Panc1 (cell line): Measurements from ENCODE around the gene OR13C2.

Experiments used
- CTCF ChIP-seq: fragments of 450-650 bp; IDR thresholded peaks from 2 replicates; pipeline ENCODE4 v1.5.1; 2017; ENCODE audit warnings: mild to moderate bottlenecking
- POLR2AphosphoS5 ChIP-seq: IDR thresholded peaks from 2 replicates; pipeline ENCODE4 v1.6.1; 2012; ENCODE audit warnings: mild to moderate bottlenecking, low read depth, low read length, moderate library complexity
- SIN3A ChIP-seq: IDR thresholded peaks from 2 replicates; pipeline ENCODE4 v1.6.1; 2012; ENCODE audit warnings: low read depth, mild to moderate bottlenecking, low read length, moderate library complexity, borderline replicate concordance; ENCODE audit not compliant: insufficient read depth
- TCF7L2 ChIP-seq: IDR thresholded peaks from 2 replicates; pipeline ENCODE4 v1.6.1; 2011; ENCODE audit warnings: mild to moderate bottlenecking, low read depth, low read length, inconsistent platforms
- TF ChIP-seq, protein P1 (sequence below), 2 experiments: IDR thresholded peaks; 2 replicates each; pipeline ENCODE4 v1.6.1; 2011 to 2012; ENCODE audit warnings: low read depth in 2 of 2, control low read depth in 1 of 2, low read length in 1 of 2, mild to moderate bottlenecking in 1 of 2, moderate library complexity in 1 of 2; ENCODE audit not compliant: insufficient read depth in 1 of 2

- TF ChIP-seq CTCF, result no peak
- TF ChIP-seq TCF7L2, result no peak
- TF ChIP-seq POLR2AphosphoS5, result no peak
- TF ChIP-seq, protein P1, sequence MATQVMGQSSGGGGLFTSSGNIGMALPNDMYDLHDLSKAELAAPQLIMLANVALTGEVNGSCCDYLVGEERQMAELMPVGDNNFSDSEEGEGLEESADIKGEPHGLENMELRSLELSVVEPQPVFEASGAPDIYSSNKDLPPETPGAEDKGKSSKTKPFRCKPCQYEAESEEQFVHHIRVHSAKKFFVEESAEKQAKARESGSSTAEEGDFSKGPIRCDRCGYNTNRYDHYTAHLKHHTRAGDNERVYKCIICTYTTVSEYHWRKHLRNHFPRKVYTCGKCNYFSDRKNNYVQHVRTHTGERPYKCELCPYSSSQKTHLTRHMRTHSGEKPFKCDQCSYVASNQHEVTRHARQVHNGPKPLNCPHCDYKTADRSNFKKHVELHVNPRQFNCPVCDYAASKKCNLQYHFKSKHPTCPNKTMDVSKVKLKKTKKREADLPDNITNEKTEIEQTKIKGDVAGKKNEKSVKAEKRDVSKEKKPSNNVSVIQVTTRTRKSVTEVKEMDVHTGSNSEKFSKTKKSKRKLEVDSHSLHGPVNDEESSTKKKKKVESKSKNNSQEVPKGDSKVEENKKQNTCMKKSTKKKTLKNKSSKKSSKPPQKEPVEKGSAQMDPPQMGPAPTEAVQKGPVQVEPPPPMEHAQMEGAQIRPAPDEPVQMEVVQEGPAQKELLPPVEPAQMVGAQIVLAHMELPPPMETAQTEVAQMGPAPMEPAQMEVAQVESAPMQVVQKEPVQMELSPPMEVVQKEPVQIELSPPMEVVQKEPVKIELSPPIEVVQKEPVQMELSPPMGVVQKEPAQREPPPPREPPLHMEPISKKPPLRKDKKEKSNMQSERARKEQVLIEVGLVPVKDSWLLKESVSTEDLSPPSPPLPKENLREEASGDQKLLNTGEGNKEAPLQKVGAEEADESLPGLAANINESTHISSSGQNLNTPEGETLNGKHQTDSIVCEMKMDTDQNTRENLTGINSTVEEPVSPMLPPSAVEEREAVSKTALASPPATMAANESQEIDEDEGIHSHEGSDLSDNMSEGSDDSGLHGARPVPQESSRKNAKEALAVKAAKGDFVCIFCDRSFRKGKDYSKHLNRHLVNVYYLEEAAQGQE (IDR thresholded peaks at IDR 0.05; ENCODE audit: insufficient read depth in 1 of 2, low read depth in 2 of 2, low read length in 1 of 2), result no peak
- TF ChIP-seq SIN3A, result no peak
These were observed 36.6 kb downstream of the OR13C2 start, which contains the start of gene OR13C8 for GRCh38 chr9:104568868-104569267.
